Measurements from ENCODE around the gene SSBP2. TPM values are rescaled to one million over a fixed set of nuclear protein-coding genes. Genes with fewer than 3 reads are reported as not detected.

The SSBP2 gene
- total and polyA plus RNA-seq, 7 donors: 9.9 to 89.2 (median 68.7) TPM

DNA sequence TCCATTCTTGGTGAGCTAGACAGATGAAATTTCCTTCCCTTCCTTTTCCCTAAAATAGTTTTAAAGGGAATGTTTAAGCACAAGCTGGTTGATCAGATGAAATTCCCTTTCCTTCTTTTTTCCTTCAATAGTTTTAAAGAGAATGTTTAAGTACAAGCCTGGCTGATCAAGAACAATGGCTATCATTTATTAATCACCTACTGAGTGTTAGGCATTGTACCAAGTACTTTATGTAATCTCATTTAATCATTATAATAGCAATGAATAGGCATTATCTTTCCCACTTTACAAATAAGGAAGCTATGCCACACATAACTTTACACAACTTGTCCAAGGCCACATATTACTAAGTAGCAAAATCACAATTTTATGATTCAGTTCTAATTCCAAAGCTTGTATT is 205.0 kb downstream of the SSBP2 start:
- Histone ChIP-seq H3K27ac (no peak overlapping the region), H3K4me1 (no peaks in the 10 kb centered on the region), H3K9me3 (no peaks in the 10 kb centered on the region), H3K4me3 (no peak overlapping the region), H3K36me3 (peaks cover 0 to 8% (median 0%) of the 10 kb centered on the region in 4 donors), H3K27me3 (no peaks in the 10 kb centered on the region)
- intact Hi-C loops (cut with DNase I): no loop called here
- DNase-seq: no peak
- TF ChIP-seq, protein P1, sequence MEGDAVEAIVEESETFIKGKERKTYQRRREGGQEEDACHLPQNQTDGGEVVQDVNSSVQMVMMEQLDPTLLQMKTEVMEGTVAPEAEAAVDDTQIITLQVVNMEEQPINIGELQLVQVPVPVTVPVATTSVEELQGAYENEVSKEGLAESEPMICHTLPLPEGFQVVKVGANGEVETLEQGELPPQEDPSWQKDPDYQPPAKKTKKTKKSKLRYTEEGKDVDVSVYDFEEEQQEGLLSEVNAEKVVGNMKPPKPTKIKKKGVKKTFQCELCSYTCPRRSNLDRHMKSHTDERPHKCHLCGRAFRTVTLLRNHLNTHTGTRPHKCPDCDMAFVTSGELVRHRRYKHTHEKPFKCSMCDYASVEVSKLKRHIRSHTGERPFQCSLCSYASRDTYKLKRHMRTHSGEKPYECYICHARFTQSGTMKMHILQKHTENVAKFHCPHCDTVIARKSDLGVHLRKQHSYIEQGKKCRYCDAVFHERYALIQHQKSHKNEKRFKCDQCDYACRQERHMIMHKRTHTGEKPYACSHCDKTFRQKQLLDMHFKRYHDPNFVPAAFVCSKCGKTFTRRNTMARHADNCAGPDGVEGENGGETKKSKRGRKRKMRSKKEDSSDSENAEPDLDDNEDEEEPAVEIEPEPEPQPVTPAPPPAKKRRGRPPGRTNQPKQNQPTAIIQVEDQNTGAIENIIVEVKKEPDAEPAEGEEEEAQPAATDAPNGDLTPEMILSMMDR (IDR thresholded peaks at IDR 0.05): no peak

DNA sequence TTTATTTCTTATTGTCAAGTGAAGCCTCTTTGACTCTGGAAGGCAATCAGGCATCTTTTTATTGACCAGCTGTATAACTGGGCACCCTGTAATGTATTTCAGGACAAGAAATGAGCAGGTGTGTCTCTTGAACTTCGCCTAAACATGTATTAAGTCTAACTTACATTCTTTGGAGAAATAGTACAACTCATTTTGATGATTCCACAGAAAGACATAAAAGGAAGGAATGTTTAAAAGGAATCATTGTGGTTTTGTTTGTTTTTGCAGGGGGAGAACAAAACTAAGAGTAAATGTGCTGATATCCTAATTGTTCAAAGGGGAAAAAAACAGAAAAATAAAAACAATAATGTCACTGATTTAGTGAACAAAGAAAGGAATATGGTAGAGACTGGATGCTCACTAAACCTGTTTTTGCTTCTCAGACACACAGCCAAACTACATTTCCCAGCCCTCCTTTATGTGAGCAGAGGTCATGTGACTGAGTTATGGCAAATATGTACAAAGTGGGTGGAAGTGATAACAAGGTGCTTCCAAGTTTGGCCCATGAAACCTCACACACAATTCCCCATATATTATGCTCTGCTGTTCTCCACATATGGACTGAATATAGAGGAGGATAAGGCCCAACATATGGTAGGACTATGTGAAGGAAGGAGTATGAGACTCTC is 206.4 kb downstream of the SSBP2 start:
- Histone ChIP-seq H3K4me1 (no peaks in the 10 kb centered on the region), H3K4me3 (no peak overlapping the region), H3K27me3 (no peaks in the 10 kb centered on the region), H3K9me3 (no peaks in the 10 kb centered on the region), H3K36me3 (peaks cover 0 to 2% (median 0%) of the 10 kb centered on the region in 4 donors), H3K27ac (no peak overlapping the region)
- intact Hi-C loops (cut with DNase I): no loop called here
- DNase-seq: no peak
- TF ChIP-seq EP300 (IDR thresholded peaks at IDR 0.05) (no peak), POLR2AphosphoS5 (IDR thresholded peaks at IDR 0.05) (no peak), POLR2A (IDR thresholded peaks at IDR 0.05) (no peak)
- TF ChIP-seq, protein P1 (IDR thresholded peaks at IDR 0.05): no peak
- 77 to 88% methylated on average over 1 of the region's 1 CpG for WGBS, 2 donors

DNA sequence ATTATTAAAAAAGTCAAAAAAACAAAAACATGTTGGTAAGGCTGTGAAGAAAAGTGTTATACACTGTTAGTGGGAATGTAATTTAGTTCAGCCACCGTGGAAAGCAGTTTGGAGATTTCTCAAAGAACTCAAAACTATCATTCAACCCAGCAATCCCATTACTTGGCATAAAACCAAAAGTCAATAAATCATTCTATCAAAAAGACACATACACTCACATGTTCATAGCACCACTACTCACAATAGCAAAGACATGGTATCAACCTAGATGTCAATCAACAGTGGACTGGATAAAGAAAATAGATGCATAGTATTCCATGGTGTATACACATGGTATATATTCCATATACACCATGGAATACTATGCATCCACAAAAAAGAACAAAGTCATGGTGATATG is 208.7 kb downstream of the SSBP2 start:
- WGBS, 2 donors: 88 to 98% methylated on average over 1 of the region's 1 CpG
- no peak for DNase-seq

DNA sequence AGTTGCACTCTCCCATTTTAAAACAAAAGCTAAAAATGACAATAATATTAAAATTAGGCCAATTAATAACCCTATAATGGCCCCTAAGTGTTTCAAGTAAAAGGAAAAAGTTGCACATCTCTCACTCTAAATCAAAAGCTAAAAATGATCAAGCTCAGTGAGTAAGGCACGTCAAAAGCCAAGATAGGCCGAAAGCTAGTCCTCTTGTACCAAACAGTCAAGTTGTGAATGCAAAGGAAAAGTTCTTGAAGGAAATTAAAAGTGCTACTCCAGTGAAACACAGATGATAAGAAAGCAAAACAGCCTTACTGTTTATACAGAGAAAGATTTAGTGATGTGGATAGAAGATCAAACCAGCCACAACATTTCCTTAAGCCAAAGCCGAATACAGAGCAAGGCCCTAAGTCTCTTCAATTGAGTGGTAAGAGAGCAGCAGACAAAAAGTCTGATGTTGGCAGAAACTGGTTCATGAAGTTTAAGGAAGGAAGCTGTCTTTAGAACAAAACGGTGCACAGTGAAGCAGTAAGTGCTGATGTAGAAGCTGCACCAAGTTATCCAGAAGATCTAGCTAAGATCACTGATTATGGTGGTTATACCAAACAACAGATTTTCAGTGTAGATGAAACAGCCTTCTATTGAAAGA is 212.9 kb downstream of the SSBP2 start:
- TF ChIP-seq, protein P1 (IDR thresholded peaks at IDR 0.05): no peak
- no peak for TF ChIP-seq POLR2A (IDR thresholded peaks at IDR 0.05)
- no peak for TF ChIP-seq EP300 (IDR thresholded peaks at IDR 0.05)
- TF ChIP-seq POLR2AphosphoS5 (IDR thresholded peaks at IDR 0.05): no peak
- no peak for DNase-seq
- H3K27ac ChIP-seq: no peak overlapping the region
- H3K4me3 ChIP-seq: no peak overlapping the region
- 55 to 79% methylated on average over 4 of the region's 4 CpGs for WGBS, 2 donors
- H3K36me3 ChIP-seq: peaks cover 0 to 8% (median 0%) of the 10 kb centered on the region in 4 donors
- H3K27me3 ChIP-seq: no peaks in the 10 kb centered on the region
- H3K4me1 ChIP-seq: peaks cover 0 to 11% (median 5%) of the 10 kb centered on the region in 4 donors
- no peaks in the 10 kb centered on the region for H3K9me3 ChIP-seq
- intact Hi-C loops (cut with DNase I): no loop called here

More for the DNA sequence above, 208.7 kb downstream of the SSBP2 start:
- Histone ChIP-seq H3K4me3 (no peak overlapping the region), H3K9me3 (no peaks in the 10 kb centered on the region), H3K27ac (no peak overlapping the region), H3K36me3 (peaks cover 0 to 8% (median 0%) of the 10 kb centered on the region in 4 donors), H3K4me1 (no peaks in the 10 kb centered on the region), H3K27me3 (no peaks in the 10 kb centered on the region)
- TF ChIP-seq POLR2AphosphoS5 (IDR thresholded peaks at IDR 0.05) (no peak), POLR2A (IDR thresholded peaks at IDR 0.05) (no peak), EP300 (IDR thresholded peaks at IDR 0.05) (no peak)
- TF ChIP-seq, protein P1 (IDR thresholded peaks at IDR 0.05): no peak
- intact Hi-C loops (cut with DNase I): no loop called here
